Measurements from ENCODE around the gene EGFL8. TPM values are rescaled to one million over a fixed set of nuclear protein-coding genes. Genes with fewer than 3 reads are reported as not detected.

EGFL8 gene
- total and polyA plus RNA-seq, 9 of the 15 experiments (the other 6 are each of a cell fraction or from before 2014, with no cell fraction given) = 2.2 to 47.4 (median 14.2) TPM

GRCh38 chr6:32131439-32131948 is 32.9 kb upstream of the EGFL8 start (continued):
- TF ChIP-seq HOXB6 (CRISPR knock-in tag; IDR thresholded peaks at IDR 0.05; ENCODE audit: borderline replicate concordance) (no peak), FUS (optimal IDR thresholded peaks at IDR 0.05; ENCODE audit: low read depth, low read length) (no peak), CSDE1 (IDR thresholded peaks at IDR 0.05) (0 out of 4 replicates have a peak, but pooled peaks of 1 of the 2 experiments have one; percentile 24), YBX1 (IDR thresholded peaks at IDR 0.05) (no peak), ZFP36 (IDR thresholded peaks at IDR 0.05; ENCODE audit: low read depth, low read length, partially characterized antibody) (no peak), TFE3 (CRISPR knock-in tag; IDR thresholded peaks at IDR 0.05) (no peak), ZNF644 (tag; IDR thresholded peaks at IDR 0.05; ENCODE audit: low read depth) (peak; percentile 52; the same call in 1 of the 2 replicates), ZNF277 (CRISPR knock-in tag; IDR thresholded peaks at IDR 0.05; ENCODE audit: borderline replicate concordance) (no peak), TAL1 (IDR thresholded peaks at IDR 0.05) (peak; percentile 100), ZNF184 (CRISPR knock-in tag; IDR thresholded peaks at IDR 0.05) (no peak), CBX3 (IDR thresholded peaks at IDR 0.05; ENCODE audit: borderline replicate concordance in 1 of 2, low read length in 2 of 2) (peak in 1 of 2 experiments; percentile 78; a peak in 1 of 3 replicates), ZBTB2 (IDR thresholded peaks at IDR 0.05) (peak; percentile 70), ZNF282 (CRISPR knock-in tag; IDR thresholded peaks at IDR 0.05) (no peak), LCOR (CRISPR knock-in tag; IDR thresholded peaks at IDR 0.05) (no peak), RBM22 (IDR thresholded peaks at IDR 0.05; ENCODE audit: low read depth, low read length, poor library complexity, severe bottlenecking) (no peak), NR3C1 (CRISPR knock-in tag; IDR thresholded peaks at IDR 0.05) (no peak), TOE1 (IDR thresholded peaks at IDR 0.05; ENCODE audit: borderline replicate concordance) (peak; percentile 45; the same call in 1 of the 2 replicates), TOE1 (CRISPR knock-in tag; IDR thresholded peaks at IDR 0.05; ENCODE audit: borderline replicate concordance, low read depth) (no peak), HNRNPK (IDR thresholded peaks at IDR 0.05; ENCODE audit: low read depth, low read length, poor library complexity, severe bottlenecking) (no peak), ZNF347 (CRISPR knock-in tag; IDR thresholded peaks at IDR 0.05; ENCODE audit: low read depth) (no peak), RAD51 (IDR thresholded peaks at IDR 0.05; ENCODE audit: borderline replicate concordance, low read depth) (peak; percentile 40; the same call in 1 of the 2 replicates), POLR2AphosphoS5 (IDR thresholded peaks at IDR 0.05; ENCODE audit: control insufficient read depth, insufficient read depth, low read depth, low read length) (peak; percentile 99), NFYB (IDR thresholded peaks at IDR 0.05; ENCODE audit: extremely low read depth, insufficient read length) (no peak), PTRF (tag; IDR thresholded peaks at IDR 0.05) (no peak), MEIS2 (IDR thresholded peaks at IDR 0.05; ENCODE audit: partially characterized antibody) (peak; percentile 85)

Data from K562 (cell line).